SK-N-SH treated with all-trans-retinoic acid at 6 μM for 48 hours (cell line): Measurements from ENCODE around the gene SLC17A3.

ENCODE experiments used
- ATAC-seq: fragments of 200-7000 bp; cut with Tn5 transposase; 3 replicates; pipeline ENCODE4 v1.9.1; 2020; ENCODE audit warnings: mild to moderate bottlenecking, moderate library complexity
- BACH2 ChIP-seq: fragments of 250-450 bp; sonication (Bioruptor Pico); IDR thresholded peaks from 2 replicates; pipeline ENCODE4 v1.9.0; 2021; ENCODE audit warnings: mild to moderate bottlenecking, borderline replicate concordance
- CREB5 ChIP-seq: fragments of 250-450 bp; sonication (Bioruptor Pico); IDR thresholded peaks from 2 replicates; pipeline ENCODE4 v1.5.1; 2020; ENCODE audit warnings: low read depth, mild to moderate bottlenecking, moderate library complexity
- CSDC2 ChIP-seq: fragments of 250-450 bp; sonication (Bioruptor Pico); IDR thresholded peaks from 2 replicates; pipeline ENCODE4 v1.5.0; 2020; ENCODE audit warnings: mild to moderate bottlenecking, moderate library complexity
- ESRRG ChIP-seq: fragments of 250-450 bp; sonication (Bioruptor Pico); IDR thresholded peaks from 2 replicates; pipeline ENCODE4 v1.6.1; 2021; ENCODE audit warnings: mild to moderate bottlenecking
- GLIS3 ChIP-seq: fragments of 250-450 bp; sonication (Bioruptor Pico); IDR thresholded peaks from 2 replicates; pipeline ENCODE4 v1.5.0; 2020; ENCODE audit warnings: mild to moderate bottlenecking, moderate library complexity
- ISL1 ChIP-seq: fragments of 250-450 bp; sonication (Bioruptor Pico); IDR thresholded peaks from 2 replicates; pipeline ENCODE4 v2.1.2; 2022; ENCODE audit warnings: mild to moderate bottlenecking, moderate library complexity
- OSR1 ChIP-seq: fragments of 250-450 bp; sonication (Bioruptor Pico); IDR thresholded peaks from 2 replicates; pipeline ENCODE4 v1.8.0; 2022; ENCODE audit warnings: moderate library complexity, mild to moderate bottlenecking, inconsistent platforms
- PATZ1 ChIP-seq: fragments of 250-450 bp; sonication (Bioruptor Pico); IDR thresholded peaks from 2 replicates; pipeline ENCODE4 v1.8.0; 2020; ENCODE audit warnings: mild to moderate bottlenecking, moderate library complexity, borderline replicate concordance
- RARB ChIP-seq: fragments of 250-450 bp; sonication (Bioruptor Pico); IDR thresholded peaks from 2 replicates; pipeline ENCODE4 v1.8.0; 2021; ENCODE audit warnings: mild to moderate bottlenecking, moderate library complexity
- SNAI2 ChIP-seq: fragments of 250-450 bp; sonication (Bioruptor Pico); IDR thresholded peaks from 2 replicates; pipeline ENCODE4 v1.5.0; 2020; ENCODE audit warnings: mild to moderate bottlenecking, moderate library complexity
- TCF4 ChIP-seq: fragments of 250-450 bp; sonication (Bioruptor Pico); IDR thresholded peaks from 2 replicates; pipeline ENCODE4 v1.8.0; 2021; ENCODE audit warnings: mild to moderate bottlenecking, moderate library complexity, borderline replicate concordance
- ZFP3 ChIP-seq: fragments of 250-450 bp; sonication (Bioruptor Pico); IDR thresholded peaks from 2 replicates; pipeline ENCODE4 v1.5.0; 2020; ENCODE audit warnings: mild to moderate bottlenecking, moderate library complexity
- ZFP30 ChIP-seq: fragments of 450-650 bp; formaldehyde crosslinking; IDR thresholded peaks from 2 replicates; pipeline ENCODE4 v1.5.0; 2022; ENCODE audit warnings: mild to moderate bottlenecking, moderate library complexity
- ZNF565 ChIP-seq: fragments of 450-650 bp; formaldehyde crosslinking; conservative IDR thresholded peaks from 2 replicates; pipeline ENCODE4 v1.5.0; 2020; ENCODE audit warnings: low read depth, mild to moderate bottlenecking, moderate library complexity
- ZNF70 ChIP-seq: fragments of 450-650 bp; formaldehyde crosslinking; IDR thresholded peaks from 2 replicates; pipeline ENCODE4 v1.5.0; 2020; ENCODE audit warnings: mild to moderate bottlenecking, moderate library complexity
- ZNF8 ChIP-seq: fragments of 450-650 bp; formaldehyde crosslinking; IDR thresholded peaks from 2 replicates; pipeline ENCODE4 v1.5.0; 2020; ENCODE audit warnings: mild to moderate bottlenecking, moderate library complexity
- TF ChIP-seq, protein P1 (sequence below): fragments of 250-450 bp; sonication (Bioruptor Pico); IDR thresholded peaks from 2 replicates; pipeline ENCODE4 v1.5.0; 2020; ENCODE audit warnings: mild to moderate bottlenecking, moderate library complexity
- TF ChIP-seq, protein P2 (sequence below): fragments of 250-450 bp; sonication (Bioruptor Pico); IDR thresholded peaks from 2 replicates; pipeline ENCODE4 v1.5.1; 2021; ENCODE audit warnings: mild to moderate bottlenecking, moderate library complexity

SLC17A3 gene

GRCh38 chr6:25852756-25853155, 21.3 kb downstream of the SLC17A3 start:
- TF ChIP-seq, protein P1, sequence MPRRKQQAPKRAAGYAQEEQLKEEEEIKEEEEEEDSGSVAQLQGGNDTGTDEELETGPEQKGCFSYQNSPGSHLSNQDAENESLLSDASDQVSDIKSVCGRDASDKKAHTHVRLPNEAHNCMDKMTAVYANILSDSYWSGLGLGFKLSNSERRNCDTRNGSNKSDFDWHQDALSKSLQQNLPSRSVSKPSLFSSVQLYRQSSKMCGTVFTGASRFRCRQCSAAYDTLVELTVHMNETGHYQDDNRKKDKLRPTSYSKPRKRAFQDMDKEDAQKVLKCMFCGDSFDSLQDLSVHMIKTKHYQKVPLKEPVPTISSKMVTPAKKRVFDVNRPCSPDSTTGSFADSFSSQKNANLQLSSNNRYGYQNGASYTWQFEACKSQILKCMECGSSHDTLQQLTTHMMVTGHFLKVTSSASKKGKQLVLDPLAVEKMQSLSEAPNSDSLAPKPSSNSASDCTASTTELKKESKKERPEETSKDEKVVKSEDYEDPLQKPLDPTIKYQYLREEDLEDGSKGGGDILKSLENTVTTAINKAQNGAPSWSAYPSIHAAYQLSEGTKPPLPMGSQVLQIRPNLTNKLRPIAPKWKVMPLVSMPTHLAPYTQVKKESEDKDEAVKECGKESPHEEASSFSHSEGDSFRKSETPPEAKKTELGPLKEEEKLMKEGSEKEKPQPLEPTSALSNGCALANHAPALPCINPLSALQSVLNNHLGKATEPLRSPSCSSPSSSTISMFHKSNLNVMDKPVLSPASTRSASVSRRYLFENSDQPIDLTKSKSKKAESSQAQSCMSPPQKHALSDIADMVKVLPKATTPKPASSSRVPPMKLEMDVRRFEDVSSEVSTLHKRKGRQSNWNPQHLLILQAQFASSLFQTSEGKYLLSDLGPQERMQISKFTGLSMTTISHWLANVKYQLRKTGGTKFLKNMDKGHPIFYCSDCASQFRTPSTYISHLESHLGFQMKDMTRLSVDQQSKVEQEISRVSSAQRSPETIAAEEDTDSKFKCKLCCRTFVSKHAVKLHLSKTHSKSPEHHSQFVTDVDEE: peak; percentile 84
- TF ChIP-seq ISL1 (CRISPR knock-in tag) (peak; percentile 77), ZNF70 (CRISPR knock-in tag) (no peak), TCF4 (CRISPR knock-in tag) (peak; percentile 86), ESRRG (CRISPR knock-in tag) (no peak)
- no peak for ATAC-seq

DNA sequence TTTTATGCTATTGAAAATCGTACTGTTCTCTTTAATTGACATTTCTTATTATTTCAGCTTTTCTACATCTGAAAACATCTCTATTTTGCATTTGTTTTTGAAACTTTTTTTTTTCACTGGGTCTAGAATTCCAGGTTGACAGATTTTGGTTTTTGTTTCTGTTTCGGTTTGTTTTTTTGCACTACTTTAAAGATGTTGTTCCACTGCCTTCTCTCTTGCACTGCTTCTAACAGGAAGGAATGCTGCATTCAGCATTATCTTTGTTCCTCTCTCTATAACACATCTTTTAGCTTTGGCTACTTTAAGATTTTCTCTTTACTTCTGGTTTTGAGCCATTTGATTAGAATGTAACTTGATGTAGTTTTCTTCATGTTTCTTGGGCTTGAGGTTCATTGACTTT, 22.1 kb downstream of the SLC17A3 start:
- TF ChIP-seq, protein P1: no peak
- no peak for TF ChIP-seq CREB5 (CRISPR knock-in tag)
- TF ChIP-seq OSR1: no peak
- TF ChIP-seq ZNF70 (CRISPR knock-in tag): no peak
- TF ChIP-seq, protein P2, sequence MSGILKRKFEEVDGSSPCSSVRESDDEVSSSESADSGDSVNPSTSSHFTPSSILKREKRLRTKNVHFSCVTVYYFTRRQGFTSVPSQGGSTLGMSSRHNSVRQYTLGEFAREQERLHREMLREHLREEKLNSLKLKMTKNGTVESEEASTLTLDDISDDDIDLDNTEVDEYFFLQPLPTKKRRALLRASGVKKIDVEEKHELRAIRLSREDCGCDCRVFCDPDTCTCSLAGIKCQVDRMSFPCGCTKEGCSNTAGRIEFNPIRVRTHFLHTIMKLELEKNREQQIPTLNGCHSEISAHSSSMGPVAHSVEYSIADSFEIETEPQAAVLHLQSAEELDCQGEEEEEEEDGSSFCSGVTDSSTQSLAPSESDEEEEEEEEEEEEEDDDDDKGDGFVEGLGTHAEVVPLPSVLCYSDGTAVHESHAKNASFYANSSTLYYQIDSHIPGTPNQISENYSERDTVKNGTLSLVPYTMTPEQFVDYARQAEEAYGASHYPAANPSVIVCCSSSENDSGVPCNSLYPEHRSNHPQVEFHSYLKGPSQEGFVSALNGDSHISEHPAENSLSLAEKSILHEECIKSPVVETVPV (CRISPR knock-in tag): no peak
- no peak for TF ChIP-seq BACH2 (CRISPR knock-in tag)
- no peak for TF ChIP-seq GLIS3
- no peak for TF ChIP-seq ISL1 (CRISPR knock-in tag)
- TF ChIP-seq SNAI2 (CRISPR knock-in tag): no peak
- no peak for TF ChIP-seq RARB (CRISPR knock-in tag)
- TF ChIP-seq ZNF565: no peak
- no peak for TF ChIP-seq ZFP30 (CRISPR knock-in tag)
- TF ChIP-seq CSDC2: no peak
- no peak for TF ChIP-seq ESRRG (CRISPR knock-in tag)
- no peak for TF ChIP-seq PATZ1 (CRISPR knock-in tag)
- ATAC-seq: no peak

DNA sequence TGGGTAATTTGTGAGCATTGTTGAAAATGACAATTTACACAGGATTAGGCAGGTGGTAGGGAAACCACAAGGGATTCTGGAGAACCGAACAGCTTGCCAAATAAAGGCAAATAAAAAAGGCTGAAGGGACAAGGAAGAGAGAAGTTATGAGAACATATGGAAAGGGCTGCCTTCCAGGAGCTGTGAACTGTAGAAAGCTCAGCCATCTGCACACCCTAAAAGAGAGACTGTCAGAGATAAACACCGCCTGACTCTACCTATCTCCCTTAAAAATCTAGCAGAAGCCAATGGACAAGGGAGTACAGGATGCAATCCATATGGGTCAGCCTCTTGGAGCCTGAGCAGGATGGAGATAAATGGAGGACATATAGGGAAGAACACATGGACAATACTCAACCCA, 29.5 kb downstream of the SLC17A3 start:
- no peak for ATAC-seq
- TF ChIP-seq ZFP3 (CRISPR knock-in tag): no peak
- TF ChIP-seq ZNF70 (CRISPR knock-in tag): no peak
- TF ChIP-seq, protein P1: no peak
- no peak for TF ChIP-seq TCF4 (CRISPR knock-in tag)
- no peak for TF ChIP-seq ZNF8 (CRISPR knock-in tag)
